GM12892 (cell line): ENCODE results near the gene PDIA5.
A peak's percentile ranks its signal among the peaks of the same experiment; 100 is the strongest.

Source experiments
- DNase-seq: peaks from one replicate; pipeline ENCODE4 v3.0.0; 2011; ENCODE audit not compliant: insufficient read length
- FAIRE-seq: peaks from 2 replicates; lab custom pipeline; 2011; peaks lifted over from hg19 to GRCh38; lab: Jason Lieb, UNC
- POLR2A ChIP-seq: IDR thresholded peaks from 2 replicates; pipeline ENCODE4 v1.6.1; 2011; ENCODE audit warnings: low read depth, low read length, control low read depth
- POLR2AphosphoS5 ChIP-seq: IDR thresholded peaks from 2 replicates; pipeline ENCODE4 v1.6.1; 2011; ENCODE audit warnings: low read depth, low read length, control low read depth
- TAF1 ChIP-seq: IDR thresholded peaks from 2 replicates; pipeline ENCODE4 v1.6.1; 2011; ENCODE audit warnings: low read depth, mild to moderate bottlenecking, control low read depth, low read length, borderline replicate concordance

Gene PDIA5

DNA sequence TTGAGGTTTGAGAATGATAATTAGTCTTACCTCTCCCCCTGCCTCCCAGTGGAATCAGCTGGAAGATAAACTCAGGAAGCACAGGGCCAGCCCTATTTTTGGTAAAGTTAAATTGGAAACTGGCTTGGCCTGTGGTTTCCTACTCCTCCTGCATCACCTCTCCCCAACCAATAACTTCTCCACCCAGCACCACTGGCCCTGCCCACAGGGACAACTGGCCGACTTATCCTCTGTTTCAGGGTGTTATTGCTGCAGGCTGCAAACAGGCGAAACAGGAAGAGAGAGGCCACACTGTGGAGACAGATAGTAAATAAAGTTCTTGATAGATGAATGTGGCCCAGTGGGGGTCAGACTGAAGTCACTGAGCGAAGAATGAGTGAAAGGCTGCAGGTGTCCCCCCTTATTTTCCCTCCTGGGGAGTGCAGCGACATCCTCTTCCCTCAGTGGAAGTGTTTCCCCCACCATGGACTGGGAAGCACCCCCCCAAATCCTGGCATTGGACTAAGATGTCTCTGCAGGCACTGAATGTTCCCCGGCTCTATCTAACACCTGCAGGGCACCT, 47.1 kb downstream of the PDIA5 start:
- DNase-seq (no peak), FAIRE-seq (no peak)
- TF ChIP-seq POLR2A (no peak), POLR2AphosphoS5 (no peak), TAF1 (no peak)

- no peak for DNase-seq
- no peak for FAIRE-seq
- TF ChIP-seq POLR2AphosphoS5 (no peak), TAF1 (no peak)
Measured at GRCh38 chr3:123116116-123116515, 49.3 kb downstream of the PDIA5 start.

- TF ChIP-seq POLR2AphosphoS5 (no peak), TAF1 (no peak), POLR2A (no peak)
- DNase-seq (no peak), FAIRE-seq (no peak)
Measured at GRCh38 chr3:123119388-123119787, 52.6 kb downstream of the PDIA5 start.

GRCh38 chr3:123119802-123120201, 53.0 kb downstream of the PDIA5 start:
- FAIRE-seq (no peak), DNase-seq (no peak)
- TF ChIP-seq TAF1 (no peak), POLR2AphosphoS5 (no peak), POLR2A (no peak)

DNA sequence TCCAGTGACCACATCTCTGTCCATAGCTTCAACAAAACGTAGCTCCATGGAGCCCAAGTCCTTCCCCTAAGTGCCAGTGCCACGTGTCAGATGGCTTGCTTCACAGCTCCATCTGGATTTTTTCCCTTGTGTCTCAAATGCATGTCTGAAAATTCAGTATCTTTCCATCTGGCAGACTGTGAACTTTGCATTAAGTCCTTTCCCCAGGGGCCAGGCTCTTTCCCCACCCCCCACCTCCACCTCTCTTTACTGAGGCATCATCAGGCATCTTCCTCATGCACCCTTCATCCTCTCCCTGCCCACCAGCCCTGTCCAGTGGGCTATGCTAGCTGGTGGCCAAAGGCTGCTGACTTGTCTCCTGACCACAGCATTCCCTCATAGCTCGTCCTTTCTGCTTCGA, 53.7 kb downstream of the PDIA5 start:
- FAIRE-seq (no peak), DNase-seq (no peak)
- TF ChIP-seq POLR2AphosphoS5 (no peak), TAF1 (no peak), POLR2A (no peak)

GRCh38 chr3:123122057-123122456, 55.2 kb downstream of the PDIA5 start:
- DNase-seq, result no peak
- no peak for FAIRE-seq
- TF ChIP-seq TAF1 (no peak), POLR2A (no peak), POLR2AphosphoS5 (no peak)

DNA sequence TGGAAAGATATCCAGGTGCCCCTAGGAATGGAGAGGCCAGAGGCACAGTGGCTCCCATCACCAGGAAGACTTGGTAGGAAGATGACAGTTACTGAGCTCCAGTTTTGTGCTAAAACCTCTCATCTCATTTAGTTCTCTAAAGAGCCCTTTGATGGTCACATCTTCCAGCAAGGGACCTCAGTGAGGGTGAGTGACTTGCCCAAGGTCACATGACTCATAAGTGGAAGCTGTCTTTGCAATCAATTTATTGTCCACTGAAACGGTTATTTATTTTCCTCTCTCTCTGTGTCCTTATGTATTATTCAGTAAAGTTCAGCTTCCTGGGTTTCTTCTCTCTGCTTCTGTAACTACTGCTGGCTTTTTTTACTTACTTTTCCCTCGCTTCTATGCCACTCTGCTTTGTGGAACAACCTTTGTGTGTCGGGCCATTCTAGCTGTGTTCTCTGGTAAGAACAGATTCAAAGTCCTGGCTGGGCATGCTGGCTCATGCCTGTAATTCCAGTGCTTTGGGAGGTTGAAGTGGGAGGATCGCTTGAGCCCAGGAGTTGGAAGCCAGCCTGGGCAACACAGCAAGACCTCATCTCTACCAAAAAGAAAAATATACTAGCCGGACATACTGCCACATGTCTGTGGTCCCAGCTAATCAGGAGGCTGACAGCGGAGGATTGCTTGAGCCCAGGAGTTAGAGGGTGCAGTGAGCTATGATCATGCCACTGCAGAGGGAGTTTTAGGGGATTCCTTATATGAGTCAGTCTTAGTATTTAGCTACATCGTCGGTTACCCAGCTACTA, 55.9 kb downstream of the PDIA5 start:
- FAIRE-seq (peak; percentile 57), DNase-seq (no peak)
- TF ChIP-seq POLR2AphosphoS5 (no peak), POLR2A (no peak), TAF1 (no peak)

DNA sequence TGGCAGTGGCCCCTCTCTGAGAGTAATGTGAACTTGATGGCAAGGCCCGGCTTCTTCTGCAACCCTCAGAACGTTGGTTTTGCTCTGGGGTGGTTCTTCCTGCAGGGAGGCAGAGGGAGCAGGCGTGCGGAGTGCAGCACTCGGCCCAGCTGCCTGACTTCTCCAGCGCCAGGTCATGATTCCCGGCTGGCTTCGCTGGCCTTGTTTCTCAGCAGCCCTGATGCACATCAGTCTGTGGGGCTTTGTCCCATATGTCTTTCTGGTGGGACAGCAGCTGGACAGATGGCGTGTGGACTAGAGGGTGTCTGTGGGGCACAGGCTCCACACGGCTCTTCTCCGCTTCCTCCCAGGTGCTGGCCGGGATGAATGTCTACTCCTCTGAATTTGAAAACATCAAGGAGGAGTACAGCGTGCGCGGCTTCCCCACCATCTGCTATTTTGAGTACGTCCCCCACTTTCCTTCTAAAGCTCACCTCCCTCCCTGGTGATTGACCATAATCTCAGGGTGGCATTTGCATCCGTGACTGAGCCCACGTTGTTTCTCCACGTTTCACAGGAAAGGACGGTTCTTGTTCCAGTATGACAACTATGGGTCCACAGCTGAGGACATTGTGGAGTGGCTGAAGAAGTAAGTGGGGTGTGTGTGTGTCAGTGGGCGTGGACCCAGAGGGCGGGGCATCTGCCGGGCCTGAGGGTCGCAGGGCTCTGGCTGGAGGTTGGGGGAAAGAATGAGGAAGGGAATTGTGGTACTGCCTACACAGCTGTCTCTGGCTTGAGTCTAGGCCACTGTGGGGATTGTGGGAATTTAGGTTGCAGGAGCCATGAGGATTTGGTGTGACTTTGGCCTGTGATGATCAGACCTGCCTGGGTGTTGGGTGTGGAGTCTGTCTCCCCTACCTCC, 57.1 kb downstream of the PDIA5 start:
- peak; percentile 27 for FAIRE-seq
- no peak for DNase-seq
- TF ChIP-seq POLR2AphosphoS5, result no peak
- no peak for TF ChIP-seq TAF1
- no peak for TF ChIP-seq POLR2A

DNA sequence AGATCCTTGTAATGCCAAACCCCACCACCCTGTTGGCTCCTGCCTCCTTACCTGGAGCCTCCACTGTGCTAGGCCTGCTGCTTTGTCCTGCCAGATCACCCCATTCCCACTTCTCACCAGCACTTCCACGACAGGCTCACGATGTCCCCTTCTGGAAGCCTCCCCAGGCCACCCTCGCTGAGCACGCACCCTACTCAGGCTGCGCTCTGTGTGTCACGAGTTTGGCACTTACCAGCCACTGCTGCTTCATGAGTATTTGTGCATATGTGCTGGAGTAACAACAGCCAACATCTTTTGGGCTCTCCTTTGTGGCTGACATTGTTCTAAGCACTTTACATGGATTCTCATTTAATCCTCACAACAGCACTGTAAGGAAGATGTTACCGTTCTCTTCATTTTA, 58.1 kb downstream of the PDIA5 start:
- FAIRE-seq (no peak), DNase-seq (no peak)
- no peak for TF ChIP-seq TAF1
- TF ChIP-seq POLR2AphosphoS5, result no peak
- TF ChIP-seq POLR2A, result no peak

DNA sequence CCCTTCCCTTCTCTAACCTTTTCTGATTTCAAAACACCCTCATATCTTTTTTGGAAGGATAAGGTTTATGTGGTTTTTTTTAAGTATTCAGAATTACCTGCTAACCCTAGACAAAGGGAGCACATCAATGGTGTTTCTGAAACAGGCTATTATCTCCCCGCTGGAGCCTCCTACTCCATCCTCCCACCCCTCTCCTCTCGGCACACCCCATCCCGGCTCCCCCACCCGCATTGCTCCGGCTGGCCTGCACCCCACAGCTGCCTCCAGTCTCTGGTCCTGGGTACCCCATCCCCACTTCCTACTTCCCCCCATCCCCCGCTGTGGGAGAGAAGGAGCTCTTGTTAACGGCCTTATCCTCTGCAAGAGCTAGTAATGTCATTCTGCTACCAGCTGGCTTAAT, 59.2 kb downstream of the PDIA5 start:
- DNase-seq (no peak), FAIRE-seq (no peak)
- TF ChIP-seq TAF1 (no peak), POLR2AphosphoS5 (no peak), POLR2A (no peak)

DNA sequence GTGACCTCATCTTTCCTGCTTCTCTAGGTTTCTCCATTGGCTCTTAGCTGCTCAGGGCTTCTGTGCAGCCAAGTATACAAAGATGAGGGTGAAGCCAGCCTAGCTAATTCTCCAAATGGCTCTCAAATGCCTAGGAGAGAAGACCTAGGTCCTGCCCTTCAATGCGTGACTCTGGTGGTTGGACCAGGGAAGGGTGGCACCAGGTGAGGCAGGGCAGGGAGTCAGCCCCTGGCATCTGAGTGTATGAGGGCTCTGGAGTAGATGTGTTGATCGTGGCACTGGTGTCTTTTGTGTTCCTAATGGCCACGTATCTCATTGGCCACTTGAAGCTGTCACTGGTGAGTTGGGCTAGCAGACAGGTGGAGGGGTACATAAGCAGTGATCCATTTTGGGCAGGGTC, 59.8 kb downstream of the PDIA5 start:
- DNase-seq, result no peak
- TF ChIP-seq POLR2AphosphoS5 (no peak), POLR2A (no peak), TAF1 (no peak)
- no peak for FAIRE-seq
